GM12878 (cell line): ENCODE measurements around the gene PPM1E. TPM values are rescaled to one million over a fixed set of nuclear protein-coding genes. Genes with fewer than 3 reads are reported as not detected.
A peak's percentile ranks its signal among the peaks of the same experiment; 100 is the strongest.

Source experiments
- ATF2 ChIP-seq: IDR thresholded peaks from 2 replicates; pipeline ENCODE4 v1.6.1; 2012; ENCODE audit warnings: low read length, inconsistent platforms
- CBX5 ChIP-seq: sonication (generic); IDR thresholded peaks from 2 replicates; pipeline ENCODE4 v1.6.1; 2016; ENCODE audit warnings: low read depth, moderate library complexity, mild to moderate bottlenecking, inconsistent platforms
- E2F8 ChIP-seq: fragments of 450-650 bp; IDR thresholded peaks from 2 replicates; pipeline ENCODE4 v1.6.1; 2018; ENCODE audit warnings: mild to moderate bottlenecking, low read depth, moderate library complexity; ENCODE audit not compliant: partially characterized antibody
- EGR1 ChIP-seq, 2 experiments: IDR thresholded peaks; 1 replicate in 1 of 2; 2 replicates in 1 of 2; pipeline ENCODE4 v1.6.1; 2011 to 2012; ENCODE audit warnings: low read depth in 2 of 2, low read length in 2 of 2, borderline replicate concordance in 1 of 2, mild to moderate bottlenecking in 1 of 2, moderate library complexity in 1 of 2
- GATAD2B ChIP-seq: fragments of 450-650 bp; conservative IDR thresholded peaks from 2 replicates; pipeline ENCODE4 v1.6.1; 2017; ENCODE audit warnings: low read depth, mild to moderate bottlenecking, moderate library complexity
- MEF2A ChIP-seq: IDR thresholded peaks from 2 replicates; pipeline ENCODE4 v1.6.1; 2011; ENCODE audit warnings: low read depth, mild to moderate bottlenecking, low read length, moderate library complexity; ENCODE audit not compliant: insufficient read depth
- MYC ChIP-seq: IDR thresholded peaks from 2 replicates; pipeline ENCODE4 v1.6.1; 2011; ENCODE audit warnings: mild to moderate bottlenecking, low read length, moderate library complexity, inconsistent platforms; ENCODE audit not compliant: insufficient read depth, insufficient replicate concordance, insufficient read length, severe bottlenecking
- NFYB ChIP-seq: IDR thresholded peaks from 2 replicates; pipeline ENCODE4 v1.6.1; 2011; ENCODE audit warnings: low read depth, mild to moderate bottlenecking, low read length, improper control_type of control experiment, moderate library complexity; ENCODE audit not compliant: insufficient read depth
- PAX5 ChIP-seq: IDR thresholded peaks from 2 replicates; pipeline ENCODE4 v1.6.1; 2011; ENCODE audit warnings: low read depth, low read length, borderline replicate concordance
- PBX3 ChIP-seq: IDR thresholded peaks from 2 replicates; pipeline ENCODE4 v1.6.1; 2011; ENCODE audit warnings: mild to moderate bottlenecking, low read depth, low read length, moderate library complexity; ENCODE audit not compliant: insufficient replicate concordance
- SMC3 ChIP-seq: IDR thresholded peaks from 2 replicates; pipeline ENCODE4 v1.6.1; 2011; ENCODE audit warnings: low read length, improper control_type of control experiment, borderline replicate concordance
- SREBF2 ChIP-seq: IDR thresholded peaks from 2 replicates; pipeline ENCODE4 v1.6.1; 2012; ENCODE audit warnings: mild to moderate bottlenecking, low read length
- STAT1 ChIP-seq: fragments of 450-650 bp; conservative IDR thresholded peaks from 2 replicates; pipeline ENCODE4 v1.6.1; 2014; ENCODE audit warnings: antibody characterized with exemption, mild to moderate bottlenecking
- TCF12 ChIP-seq: IDR thresholded peaks from 2 replicates; pipeline ENCODE4 v1.6.1; 2011; ENCODE audit warnings: low read depth, mild to moderate bottlenecking, low read length
- TCF3 ChIP-seq: IDR thresholded peaks from 2 replicates; pipeline ENCODE4 v1.6.1; 2012; ENCODE audit warnings: low read depth, mild to moderate bottlenecking, low read length, borderline replicate concordance; ENCODE audit not compliant: insufficient read depth
- TCF7 ChIP-seq: IDR thresholded peaks from 2 replicates; pipeline ENCODE4 v1.6.1; 2014; ENCODE audit warnings: antibody characterized with exemption, borderline replicate concordance
- ZBTB33 ChIP-seq: fragments of 450-650 bp; IDR thresholded peaks from 2 replicates; pipeline ENCODE4 v1.6.1; 2017; ENCODE audit warnings: mild to moderate bottlenecking
- ZZZ3 ChIP-seq: IDR thresholded peaks from 2 replicates; pipeline ENCODE4 v1.6.1; 2011; ENCODE audit warnings: low read depth; ENCODE audit not compliant: control insufficient read depth, insufficient read length
- polyA plus RNA-seq, 11 experiments: library from polyadenylated mRNA; depleted of rRNA in 4 of 11; unstranded in 6 of 11; stranded (reverse) in 5 of 11; fragments of >200 nt; fragmentation: Nextera tagmentation in 4 of 11; fragmentation: Illumina TruSeq in 1 of 11; extraction: Ambion mirVana in 4 of 11; extraction: Trizol in 1 of 11; gene quantifications; 1 replicate in 1 of 11; 2 replicates in 10 of 11; pipeline versions ENCODE4 v1.2.1 to v1.2.3, GENCODE V29; 2011 to 2016; ENCODE audit warnings: inconsistent platforms in 2 of 11, missing spikeins in 2 of 11, low read depth in 1 of 11
- total RNA-seq, 4 experiments: library from RNA; depleted of rRNA in 3 of 4; stranded (reverse); fragments of >200 nt in 3 of 4; fragmentation: Illumina TruSeq in 1 of 4; extraction: Trizol in 1 of 4; gene quantifications; 2 replicates each; pipeline versions ENCODE4 v1.2.1 to v1.2.3, GENCODE V29; 2013 to 2021
- TF ChIP-seq, protein P1 (sequence below): fragments of 150-350 bp; IDR thresholded peaks from 2 replicates; pipeline ENCODE4 v1.6.1; 2014; ENCODE audit warnings: mild to moderate bottlenecking, low read depth, low read length
- TF ChIP-seq, protein P2 (sequence below): IDR thresholded peaks from 2 replicates; pipeline ENCODE4 v1.6.1; 2012; ENCODE audit warnings: low read depth, low read length, improper control_type of control experiment

The PPM1E gene
- total and polyA plus RNA-seq, 10 of the 15 experiments (the other 5 are each of a cell fraction or from before 2014, with no cell fraction given) = 0.07 to 0.28 (median 0.16) TPM

GRCh38 chr17:59001158-59001814, 245.6 kb downstream of the PPM1E start (continued):
- TF ChIP-seq MYC = no peak
- TF ChIP-seq MEF2A = peak; percentile 85
- TF ChIP-seq, protein P1, sequence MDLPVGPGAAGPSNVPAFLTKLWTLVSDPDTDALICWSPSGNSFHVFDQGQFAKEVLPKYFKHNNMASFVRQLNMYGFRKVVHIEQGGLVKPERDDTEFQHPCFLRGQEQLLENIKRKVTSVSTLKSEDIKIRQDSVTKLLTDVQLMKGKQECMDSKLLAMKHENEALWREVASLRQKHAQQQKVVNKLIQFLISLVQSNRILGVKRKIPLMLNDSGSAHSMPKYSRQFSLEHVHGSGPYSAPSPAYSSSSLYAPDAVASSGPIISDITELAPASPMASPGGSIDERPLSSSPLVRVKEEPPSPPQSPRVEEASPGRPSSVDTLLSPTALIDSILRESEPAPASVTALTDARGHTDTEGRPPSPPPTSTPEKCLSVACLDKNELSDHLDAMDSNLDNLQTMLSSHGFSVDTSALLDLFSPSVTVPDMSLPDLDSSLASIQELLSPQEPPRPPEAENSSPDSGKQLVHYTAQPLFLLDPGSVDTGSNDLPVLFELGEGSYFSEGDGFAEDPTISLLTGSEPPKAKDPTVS = no peak
- no peak for TF ChIP-seq STAT1
- peak; percentile 79 for TF ChIP-seq TCF7
- no peak for TF ChIP-seq TCF3
- no peak for TF ChIP-seq SREBF2
- peak; percentile 42; the same call in 1 of the 2 replicates for TF ChIP-seq GATAD2B
- TF ChIP-seq ZZZ3 = no peak
- peak; percentile 99 for TF ChIP-seq ATF2
- peak in 1 of 2 experiments; percentile 95; a peak in 2 of 3 replicates for TF ChIP-seq EGR1 (IDR thresholded peaks at IDR 0.05; ENCODE audit: borderline replicate concordance in 1 of 2, low read depth in 2 of 2, low read length in 2 of 2)
- TF ChIP-seq E2F8 = no peak
- TF ChIP-seq, protein P2, sequence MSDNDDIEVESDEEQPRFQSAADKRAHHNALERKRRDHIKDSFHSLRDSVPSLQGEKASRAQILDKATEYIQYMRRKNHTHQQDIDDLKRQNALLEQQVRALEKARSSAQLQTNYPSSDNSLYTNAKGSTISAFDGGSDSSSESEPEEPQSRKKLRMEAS = no peak
- TF ChIP-seq ZBTB33 = no peak
- 0 out of 2 replicates have a peak, but pooled peaks have one; percentile 12 for TF ChIP-seq TCF12
- TF ChIP-seq CBX5 = peak; percentile 37; the same call in 1 of the 2 replicates
- TF ChIP-seq PBX3 = no peak
- TF ChIP-seq SMC3 = no peak; the same call in 1 of the 2 replicates
- TF ChIP-seq PAX5 = peak; percentile 93
- no peak for TF ChIP-seq NFYB
